Brain pericyte (primary cell): ENCODE measurements around the gene TRIOBP.
A peak's percentile ranks its signal among the peaks of the same experiment; 100 is the strongest.
"Not testable (repeated sequence)": the region's sequence is repeated elsewhere in the genome, so short reads cannot be mapped to it uniquely, and the experiment has no call there.

Source experiments
- DNase-seq: peaks from one replicate; pipeline ENCODE4 v3.0.0-alpha.2; 2012; ENCODE audit warnings: low read depth, low spot score

TRIOBP gene

GRCh38 chr22:37696657-37697537 lies at the start of gene TRIOBP:
TSS of gene TRIOBP (plus strand) at chr22:37697048. CDS start at chr22:37701366, 4,318 bp downstream.
- peak; percentile 82 for DNase-seq

DNA sequence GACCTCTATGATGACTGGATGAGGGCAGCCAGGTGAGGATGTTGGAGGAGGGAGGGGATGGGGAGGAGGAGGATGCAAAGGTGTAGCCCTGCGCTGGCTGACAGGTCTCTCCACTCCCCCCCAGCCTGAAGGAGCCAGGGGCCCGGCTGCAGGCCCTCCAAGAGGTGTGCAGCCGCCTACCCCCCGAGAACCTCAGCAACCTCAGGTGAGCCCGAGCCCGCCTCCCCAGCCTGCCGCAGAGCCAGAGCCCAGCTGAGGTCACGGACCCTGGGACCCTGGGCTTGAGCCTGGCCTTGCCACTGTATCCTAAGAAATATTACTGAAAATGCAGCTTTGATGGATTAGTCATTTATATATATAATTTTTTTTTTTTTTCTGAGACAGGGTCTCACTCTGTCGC lies 49.5 kb upstream of the TRIOBP start:
- no peak for DNase-seq

DNA sequence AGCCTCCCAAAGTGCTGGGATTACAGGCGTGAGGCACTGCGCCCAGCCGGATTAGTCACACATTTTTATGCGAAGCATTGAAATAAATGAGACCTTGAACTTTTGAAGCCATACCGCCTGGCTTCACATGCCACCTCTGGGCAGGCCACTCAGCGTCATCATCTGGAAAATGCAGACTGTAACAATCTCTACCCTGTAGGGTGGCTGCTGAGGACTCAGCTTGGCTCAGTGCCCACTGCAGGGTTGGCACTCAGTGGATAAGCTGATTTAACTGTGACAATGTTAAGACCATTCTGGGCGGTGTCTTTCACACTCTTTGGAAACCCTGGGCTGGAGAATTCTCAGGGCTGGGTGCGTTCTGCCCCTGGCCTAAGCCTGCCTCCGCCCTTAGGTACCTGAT lies 48.9 kb upstream of the TRIOBP start:
- no peak for DNase-seq

DNA sequence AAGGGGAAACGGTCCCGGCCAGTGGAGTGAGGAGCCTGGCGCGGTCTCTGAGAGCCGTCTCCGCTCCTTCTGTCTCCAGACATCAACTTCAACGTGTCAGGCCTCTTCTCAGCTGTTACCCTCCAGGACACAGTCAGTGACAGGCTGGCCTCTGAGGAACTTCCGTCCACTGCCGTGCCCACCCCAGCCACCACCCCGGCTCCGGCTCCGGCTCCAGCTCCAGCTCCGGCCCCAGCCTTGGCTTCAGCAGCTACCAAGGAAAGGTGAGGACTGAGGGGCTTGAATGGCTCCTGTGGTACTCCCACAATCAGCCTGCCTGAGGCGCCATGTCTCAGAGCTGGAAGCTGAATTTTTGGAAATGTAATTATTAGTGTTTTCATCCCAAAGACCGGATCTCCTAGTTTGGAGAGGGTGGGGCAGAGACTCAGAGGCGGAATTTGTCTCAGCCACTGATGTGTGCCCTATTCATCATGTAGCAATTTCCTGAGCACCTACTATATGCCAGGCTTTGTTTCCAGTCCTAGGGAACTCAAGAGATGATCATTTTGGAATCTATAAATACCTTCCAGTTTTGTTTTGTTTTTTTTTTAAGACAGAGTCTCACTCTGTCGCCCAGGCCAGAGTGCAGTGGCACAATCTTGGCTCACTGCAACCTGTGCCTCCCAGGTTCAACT lies 46.2 kb upstream of the TRIOBP start:
- no peak for DNase-seq

- no peak for DNase-seq
Observed at GRCh38 chr22:37654563-37655251, 42.1 kb upstream of the TRIOBP start.

GRCh38 chr22:37655252-37655563 lies 41.6 kb upstream of the TRIOBP start:
- no peak for DNase-seq

DNA sequence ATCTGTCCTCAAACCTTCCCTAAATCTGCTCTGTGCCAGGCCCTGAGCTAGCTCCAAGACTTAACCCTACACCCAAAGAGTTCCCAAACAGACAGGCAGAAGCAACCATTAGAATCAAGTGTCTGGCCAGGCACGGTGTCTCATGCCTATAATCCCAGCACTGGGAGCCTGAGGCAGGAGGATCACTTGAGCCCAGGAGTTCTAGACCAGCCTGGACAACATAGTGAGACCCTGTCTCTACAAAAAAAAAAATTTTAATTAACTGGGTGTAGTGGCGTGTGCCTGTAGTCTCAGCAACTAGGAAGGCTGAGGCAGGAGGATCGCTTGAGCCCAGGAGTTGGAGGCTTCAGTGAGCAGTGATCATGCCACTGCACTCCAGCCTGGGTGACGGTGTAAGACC lies 40.3 kb upstream of the TRIOBP start:
- DNase-seq, result not testable (repeated sequence)

DNA sequence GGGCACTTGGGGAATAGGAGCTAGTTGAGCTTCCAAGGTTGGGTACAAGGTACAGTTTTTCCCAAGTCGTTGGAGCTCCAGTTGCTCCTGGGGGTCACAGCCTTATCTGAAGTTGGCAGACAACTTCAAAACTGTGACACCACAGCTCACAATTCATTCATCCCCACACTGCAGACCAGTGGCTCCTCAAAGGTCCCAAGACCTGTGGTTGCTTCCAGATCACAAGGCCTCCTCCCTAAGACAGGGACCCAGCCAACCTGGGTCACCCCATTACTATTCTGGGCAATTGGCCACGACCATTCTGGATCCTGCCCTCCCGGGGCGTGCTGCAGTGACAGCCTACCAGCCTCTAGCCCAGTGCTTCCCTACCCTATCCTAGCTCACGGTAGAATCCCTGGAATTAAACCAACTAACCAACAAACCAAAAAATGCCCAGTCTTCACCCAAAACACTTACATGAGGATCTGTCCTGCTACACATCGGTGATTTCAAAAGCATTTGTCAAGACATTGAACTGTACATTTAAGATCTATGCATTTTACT lies 39.2 kb upstream of the TRIOBP start:
- no peak for DNase-seq

DNA sequence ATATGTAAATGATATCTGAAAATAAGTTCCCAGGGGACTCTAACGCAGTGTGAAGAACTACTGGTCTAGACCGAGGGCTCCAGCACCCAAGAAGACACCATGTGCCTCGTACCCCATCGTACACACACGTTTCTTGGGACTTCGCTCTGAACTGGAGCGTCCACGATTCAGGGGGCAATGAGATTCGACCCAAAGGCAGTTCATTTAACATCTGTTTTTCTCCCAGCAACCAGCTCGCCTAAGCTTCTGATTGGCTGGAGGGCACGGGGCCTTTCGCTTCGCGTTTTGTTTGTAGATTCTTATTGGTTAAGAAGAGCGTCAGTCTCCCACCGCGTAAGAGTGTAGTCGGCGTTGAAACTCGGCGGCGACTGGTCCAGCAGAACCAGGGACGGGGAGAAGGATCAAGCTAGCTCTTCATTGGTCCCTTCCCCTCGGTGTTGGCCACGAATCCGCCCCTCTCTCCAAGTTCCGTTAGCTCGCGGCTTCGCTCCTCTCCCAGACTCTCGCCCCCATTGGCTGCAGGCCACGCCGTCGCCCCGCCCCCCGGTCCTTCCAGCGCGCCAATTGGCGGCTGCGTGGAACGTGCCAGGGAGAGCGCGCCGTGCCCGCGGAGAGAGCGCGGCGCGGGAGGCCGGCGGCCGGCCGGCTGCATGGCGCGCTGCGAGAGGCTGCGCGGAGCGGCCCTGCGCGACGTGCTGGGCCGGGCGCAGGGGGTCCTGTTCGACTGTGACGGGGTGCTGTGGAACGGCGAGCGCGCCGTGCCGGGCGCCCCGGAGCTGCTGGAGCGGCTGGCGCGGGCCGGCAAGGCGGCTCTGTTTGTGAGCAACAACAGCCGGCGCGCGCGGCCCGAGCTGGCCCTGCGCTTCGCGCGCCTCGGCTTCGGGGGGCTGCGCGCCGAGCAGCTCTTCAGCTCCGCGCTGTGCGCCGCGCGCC lies 38.4 kb upstream of the TRIOBP start, which contains the start of gene PDXP:
Gene PDXP, plus strand, starts transcription at position 591 of the 933 bp plus-strand sequence. Its CDS starts 60 bp downstream, at position 651.
- peak; percentile 100 for DNase-seq

GRCh38 chr22:37659066-37659896 lies 37.6 kb upstream of the TRIOBP start:
- no peak for DNase-seq

DNA sequence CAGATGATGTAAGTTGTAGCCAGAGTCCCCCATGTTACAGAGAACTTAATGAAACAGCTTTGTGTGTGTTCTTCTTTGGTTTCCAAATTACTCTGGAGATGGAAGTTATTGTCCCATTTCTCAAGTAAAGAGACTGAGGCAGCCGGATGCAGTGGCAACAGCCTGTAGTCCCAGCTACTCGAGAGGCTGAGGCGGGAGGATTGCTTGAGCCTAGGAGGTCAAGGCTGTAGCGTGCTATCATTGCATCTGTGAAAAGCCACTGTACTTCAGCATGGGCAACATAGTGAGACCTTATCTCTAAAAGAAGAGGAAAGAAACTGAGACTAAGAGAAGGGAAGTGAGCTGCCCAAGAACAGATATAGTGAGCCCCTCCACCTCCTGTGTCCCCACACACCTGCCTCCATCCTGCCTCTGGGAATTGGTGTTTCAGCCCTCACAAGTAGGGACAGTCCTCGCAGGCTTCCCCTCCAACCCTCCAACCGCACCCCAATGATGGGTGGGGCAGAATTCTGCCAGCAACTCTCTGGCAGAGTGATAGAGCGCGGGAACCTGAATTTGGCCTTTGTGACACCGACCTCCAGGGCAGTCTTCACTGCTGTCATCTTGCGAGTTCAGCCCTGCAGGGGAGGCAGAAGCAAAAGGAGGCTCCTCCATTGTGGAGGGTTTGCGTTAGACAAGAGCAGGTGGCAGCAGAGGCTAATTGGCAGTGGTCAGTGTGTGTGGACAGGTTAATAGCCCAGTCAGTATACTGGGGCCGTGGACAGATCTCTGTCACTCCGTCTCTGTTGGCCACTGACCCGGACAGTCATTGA lies 36.7 kb upstream of the TRIOBP start:
- no peak for DNase-seq

- no peak for DNase-seq
Observed at GRCh38 chr22:37660709-37661045, 36.2 kb upstream of the TRIOBP start.

DNA sequence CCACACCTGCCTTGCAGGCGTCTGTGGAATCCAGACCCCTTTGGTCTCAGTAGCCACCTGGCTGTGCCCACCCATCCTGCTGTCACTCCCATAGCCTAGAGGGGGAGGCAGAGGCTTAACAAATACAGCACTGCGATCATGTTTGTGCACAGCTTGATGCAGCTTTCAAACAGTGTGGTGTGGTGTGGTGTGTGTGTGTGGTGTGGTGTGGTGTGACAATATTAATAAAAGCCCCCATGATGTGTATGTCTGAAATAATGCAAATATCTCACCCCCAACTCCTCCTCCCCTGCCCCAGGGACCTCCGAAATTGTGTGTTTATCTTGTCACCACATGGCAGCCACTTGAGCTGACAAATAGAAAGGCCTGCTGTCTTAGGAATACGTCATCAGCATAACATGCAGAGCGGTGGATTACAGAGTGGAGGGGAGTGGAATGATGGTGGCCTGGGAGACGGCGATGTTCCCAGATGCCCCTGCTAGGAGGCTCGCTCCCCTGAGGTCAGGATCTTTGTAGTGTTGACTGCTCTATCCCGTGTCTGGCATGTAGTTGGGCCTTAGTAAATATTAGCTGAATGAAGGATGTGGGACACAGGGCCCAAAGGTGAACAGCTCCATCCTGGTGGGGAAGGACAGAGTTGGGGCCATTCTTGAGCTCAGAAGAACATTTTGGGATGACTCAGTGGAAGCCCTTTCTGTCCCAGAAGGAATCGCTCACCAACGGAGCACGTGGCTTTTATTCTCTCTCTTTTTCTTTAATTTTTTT lies 35.5 kb upstream of the TRIOBP start:
- no peak for DNase-seq

DNA sequence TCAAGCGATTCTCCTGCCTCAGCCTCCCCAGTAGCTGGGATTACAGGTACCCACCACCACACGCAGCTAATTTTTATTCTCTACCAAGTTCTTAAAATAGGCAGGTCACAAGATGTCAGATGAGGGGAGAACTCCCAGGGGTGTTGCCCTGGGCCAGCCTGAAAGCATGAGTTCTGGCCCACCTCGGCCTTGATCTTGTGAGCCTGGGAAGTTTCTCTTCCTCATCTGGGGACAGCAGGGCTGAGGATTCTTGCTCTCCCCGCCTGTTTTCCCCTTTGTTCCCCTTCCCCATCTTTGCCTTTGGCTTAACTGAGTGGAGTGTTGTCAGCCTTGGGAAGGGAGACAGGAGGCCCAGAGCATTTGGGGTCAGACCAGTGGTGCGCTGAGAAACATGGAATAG lies 34.8 kb upstream of the TRIOBP start:
- no peak for DNase-seq

DNA sequence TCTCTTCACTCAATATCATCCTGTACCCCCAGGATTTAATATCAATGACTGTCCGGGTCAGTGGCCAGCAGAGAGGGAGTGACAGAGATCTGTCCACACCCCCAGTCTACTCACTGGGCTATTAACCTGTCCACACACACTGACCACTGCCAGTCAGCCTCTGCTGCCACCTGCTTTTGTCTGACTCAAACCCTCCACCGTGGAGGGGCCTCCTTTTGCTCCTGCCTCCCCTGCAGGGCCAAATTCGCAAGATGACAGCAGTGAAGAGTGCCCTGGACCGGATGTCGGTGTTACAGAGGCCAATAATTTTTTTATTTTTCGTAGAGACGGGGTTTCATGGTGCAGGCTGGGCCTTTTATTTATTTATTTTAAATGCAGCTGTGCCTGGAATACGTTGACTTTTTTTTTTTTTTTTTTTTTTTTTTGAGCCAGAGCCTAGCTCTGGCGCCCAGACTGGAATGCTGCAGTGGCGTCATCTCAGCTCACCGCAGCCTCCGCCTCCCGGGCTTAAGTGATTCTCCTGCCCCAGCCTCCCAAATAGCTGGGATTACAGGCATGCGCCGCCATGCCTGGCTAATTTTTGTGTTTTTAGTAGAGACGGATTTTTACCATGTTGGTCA lies 33.2 kb upstream of the TRIOBP start:
- DNase-seq, result no peak

DNA sequence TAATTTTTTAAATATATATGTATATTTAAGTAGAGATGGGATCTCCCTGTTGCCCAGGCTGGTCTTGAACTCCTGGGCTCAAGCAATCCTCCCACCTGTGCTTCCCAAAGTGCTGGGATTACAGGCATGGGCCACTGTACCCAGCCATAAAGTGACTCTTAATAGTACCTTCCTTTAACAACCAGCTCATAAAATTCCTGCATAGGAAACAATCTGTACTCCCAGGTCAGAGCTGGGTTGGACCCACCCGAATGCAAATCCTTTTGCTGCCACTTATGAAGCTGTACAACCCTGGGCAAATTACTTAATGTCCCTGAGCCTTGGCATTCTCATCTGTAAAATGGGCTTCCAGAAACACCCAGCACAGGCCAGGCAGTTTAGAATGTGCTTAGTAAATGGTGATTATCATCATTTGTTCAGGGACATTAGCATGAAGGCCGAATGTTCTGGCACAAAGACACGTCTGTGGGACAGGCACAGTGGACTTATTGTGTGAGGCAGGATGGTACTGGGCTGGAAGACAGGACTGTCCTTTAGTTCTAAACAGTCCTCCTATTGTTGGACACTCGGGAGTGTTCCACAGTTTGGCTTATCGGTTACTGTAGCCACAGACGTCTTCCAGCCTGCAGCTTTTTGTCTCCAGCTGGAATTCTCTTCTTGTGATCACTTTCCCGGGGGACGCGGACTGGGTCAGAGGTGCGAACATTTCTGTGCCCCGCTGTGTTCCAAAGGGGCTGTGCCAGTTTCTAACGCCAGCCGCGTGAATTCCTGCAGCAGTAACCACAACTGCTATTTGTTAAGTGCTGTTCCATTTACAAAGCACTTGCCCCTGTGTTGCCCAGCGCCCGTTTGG lies 32.4 kb upstream of the TRIOBP start:
- DNase-seq, result no peak

- DNase-seq, result no peak
Observed at GRCh38 chr22:37665487-37665886, 31.4 kb upstream of the TRIOBP start.
